ENCODE measurements around the gene STAT5B. TPM values are rescaled to one million over a fixed set of nuclear protein-coding genes. Genes with fewer than 3 reads are reported as not detected.

The STAT5B gene
- total and polyA plus RNA-seq, 9 of the 15 experiments (the other 6 are each of a cell fraction or from before 2014, with no cell fraction given), result 20.8 to 176 (median 92.4) TPM

DNA sequence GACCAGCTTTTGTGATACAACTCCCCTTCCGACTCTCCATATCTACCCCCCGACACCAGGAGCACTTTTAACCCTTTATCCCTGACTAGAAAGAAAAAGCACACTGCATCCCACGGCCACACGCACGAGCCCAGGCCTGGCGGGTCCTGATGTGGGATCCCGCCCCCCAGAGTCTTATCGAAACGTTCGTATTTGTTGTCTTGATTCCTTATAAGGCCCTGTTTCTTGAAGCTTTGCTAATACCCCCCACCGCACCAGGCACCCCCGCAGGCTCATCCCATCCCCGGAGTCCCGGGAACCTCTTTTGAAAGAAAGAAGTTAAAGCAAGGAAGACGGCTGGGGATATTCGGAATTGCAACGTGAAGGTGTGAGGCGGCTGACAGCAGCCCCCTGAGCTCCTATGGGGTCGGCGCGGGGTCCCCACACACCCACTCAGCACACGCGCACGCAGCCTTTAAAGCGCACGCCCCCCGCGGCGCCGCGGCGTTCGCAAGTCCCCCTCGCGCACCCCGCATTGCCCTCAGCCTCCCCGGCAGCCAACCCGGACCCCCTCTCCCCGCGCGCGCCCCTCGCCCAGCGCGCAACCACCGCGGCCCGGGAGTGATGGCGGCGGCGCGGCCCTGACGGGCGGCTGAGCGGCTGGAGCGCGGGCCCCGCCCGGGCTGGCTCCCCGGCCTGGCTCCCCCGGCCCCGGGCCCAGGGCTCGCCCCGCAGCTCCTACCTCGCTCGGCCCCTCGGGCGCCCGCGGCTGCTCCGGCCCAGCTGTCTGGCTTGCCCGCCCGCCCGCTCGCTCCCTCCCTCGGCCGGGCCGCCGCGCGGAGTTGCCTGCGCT, 448 bp downstream of the STAT5B start (continued):
- TF ChIP-seq, protein P1, sequence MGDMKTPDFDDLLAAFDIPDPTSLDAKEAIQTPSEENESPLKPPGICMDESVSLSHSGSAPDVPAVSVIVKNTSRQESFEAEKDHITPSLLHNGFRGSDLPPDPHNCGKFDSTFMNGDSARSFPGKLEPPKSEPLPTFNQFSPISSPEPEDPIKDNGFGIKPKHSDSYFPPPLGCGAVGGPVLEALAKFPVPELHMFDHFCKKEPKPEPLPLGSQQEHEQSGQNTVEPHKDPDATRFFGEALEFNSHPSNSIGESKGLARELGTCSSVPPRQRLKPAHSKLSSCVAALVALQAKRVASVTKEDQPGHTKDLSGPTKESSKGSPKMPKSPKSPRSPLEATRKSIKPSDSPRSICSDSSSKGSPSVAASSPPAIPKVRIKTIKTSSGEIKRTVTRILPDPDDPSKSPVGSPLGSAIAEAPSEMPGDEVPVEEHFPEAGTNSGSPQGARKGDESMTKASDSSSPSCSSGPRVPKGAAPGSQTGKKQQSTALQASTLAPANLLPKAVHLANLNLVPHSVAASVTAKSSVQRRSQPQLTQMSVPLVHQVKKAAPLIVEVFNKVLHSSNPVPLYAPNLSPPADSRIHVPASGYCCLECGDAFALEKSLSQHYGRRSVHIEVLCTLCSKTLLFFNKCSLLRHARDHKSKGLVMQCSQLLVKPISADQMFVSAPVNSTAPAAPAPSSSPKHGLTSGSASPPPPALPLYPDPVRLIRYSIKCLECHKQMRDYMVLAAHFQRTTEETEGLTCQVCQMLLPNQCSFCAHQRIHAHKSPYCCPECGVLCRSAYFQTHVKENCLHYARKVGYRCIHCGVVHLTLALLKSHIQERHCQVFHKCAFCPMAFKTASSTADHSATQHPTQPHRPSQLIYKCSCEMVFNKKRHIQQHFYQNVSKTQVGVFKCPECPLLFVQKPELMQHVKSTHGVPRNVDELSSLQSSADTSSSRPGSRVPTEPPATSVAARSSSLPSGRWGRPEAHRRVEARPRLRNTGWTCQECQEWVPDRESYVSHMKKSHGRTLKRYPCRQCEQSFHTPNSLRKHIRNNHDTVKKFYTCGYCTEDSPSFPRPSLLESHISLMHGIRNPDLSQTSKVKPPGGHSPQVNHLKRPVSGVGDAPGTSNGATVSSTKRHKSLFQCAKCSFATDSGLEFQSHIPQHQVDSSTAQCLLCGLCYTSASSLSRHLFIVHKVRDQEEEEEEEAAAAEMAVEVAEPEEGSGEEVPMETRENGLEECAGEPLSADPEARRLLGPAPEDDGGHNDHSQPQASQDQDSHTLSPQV (IDR thresholded peaks at IDR 0.05), result 0 out of 2 replicates have a peak, but pooled peaks have one; percentile 6
- no peak for TF ChIP-seq ILK (tag; IDR thresholded peaks at IDR 0.05; ENCODE audit: borderline replicate concordance, low read depth)
- TF ChIP-seq SRSF3 (IDR thresholded peaks at IDR 0.05; ENCODE audit: insufficient read depth, low read length), result no peak
- TF ChIP-seq, protein P2, sequence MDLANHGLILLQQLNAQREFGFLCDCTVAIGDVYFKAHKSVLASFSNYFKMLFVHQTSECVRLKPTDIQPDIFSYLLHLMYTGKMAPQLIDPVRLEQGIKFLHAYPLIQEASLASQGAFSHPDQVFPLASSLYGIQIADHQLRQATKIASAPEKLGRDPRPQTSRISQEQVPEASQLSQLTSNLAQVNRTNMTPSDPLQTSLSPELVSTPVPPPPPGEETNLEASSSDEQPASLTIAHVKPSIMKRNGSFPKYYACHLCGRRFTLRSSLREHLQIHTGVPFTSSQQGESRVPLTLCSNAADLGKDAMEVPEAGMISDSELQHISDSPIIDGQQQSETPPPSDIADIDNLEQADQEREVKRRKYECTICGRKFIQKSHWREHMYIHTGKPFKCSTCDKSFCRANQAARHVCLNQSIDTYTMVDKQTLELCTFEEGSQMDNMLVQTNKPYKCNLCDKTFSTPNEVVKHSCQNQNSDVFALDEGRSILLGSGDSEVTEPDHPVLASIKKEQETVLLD (IDR thresholded peaks at IDR 0.05), result peak; percentile 68; the same call in 1 of the 2 replicates
- peak; percentile 61 for TF ChIP-seq EP400 (IDR thresholded peaks at IDR 0.05)
- no peak for TF ChIP-seq ATF1 (CRISPR knock-in tag; IDR thresholded peaks at IDR 0.05)
- 0 out of 2 replicates have a peak, but pooled peaks have one; percentile 13 for TF ChIP-seq ATF1 (tag; IDR thresholded peaks at IDR 0.05)
- TF ChIP-seq CBFA2T3 (IDR thresholded peaks at IDR 0.05), result peak; percentile 77
- peak; percentile 34; the same call in 1 of the 2 replicates for TF ChIP-seq SMARCA4 (IDR thresholded peaks at IDR 0.05)
- TF ChIP-seq, protein P3, sequence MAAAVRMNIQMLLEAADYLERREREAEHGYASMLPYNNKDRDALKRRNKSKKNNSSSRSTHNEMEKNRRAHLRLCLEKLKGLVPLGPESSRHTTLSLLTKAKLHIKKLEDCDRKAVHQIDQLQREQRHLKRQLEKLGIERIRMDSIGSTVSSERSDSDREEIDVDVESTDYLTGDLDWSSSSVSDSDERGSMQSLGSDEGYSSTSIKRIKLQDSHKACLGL (CRISPR knock-in tag; IDR thresholded peaks at IDR 0.05; ENCODE audit: borderline replicate concordance, poor library complexity, severe bottlenecking), result no peak
- peak; percentile 33; the same call in 1 of the 2 replicates for TF ChIP-seq NFIC (IDR thresholded peaks at IDR 0.05)
- no peak for TF ChIP-seq FOS (IDR thresholded peaks at IDR 0.05; ENCODE audit: extremely low read depth, insufficient read length)
- no peak for TF ChIP-seq ZFP36 (IDR thresholded peaks at IDR 0.05; ENCODE audit: low read depth, low read length, partially characterized antibody)
- peak; percentile 2 for TF ChIP-seq HMGN3 (IDR thresholded peaks at IDR 0.05; ENCODE audit: borderline replicate concordance, extremely low read depth, insufficient read length, low read depth, low read length)
- TF ChIP-seq, protein P4, sequence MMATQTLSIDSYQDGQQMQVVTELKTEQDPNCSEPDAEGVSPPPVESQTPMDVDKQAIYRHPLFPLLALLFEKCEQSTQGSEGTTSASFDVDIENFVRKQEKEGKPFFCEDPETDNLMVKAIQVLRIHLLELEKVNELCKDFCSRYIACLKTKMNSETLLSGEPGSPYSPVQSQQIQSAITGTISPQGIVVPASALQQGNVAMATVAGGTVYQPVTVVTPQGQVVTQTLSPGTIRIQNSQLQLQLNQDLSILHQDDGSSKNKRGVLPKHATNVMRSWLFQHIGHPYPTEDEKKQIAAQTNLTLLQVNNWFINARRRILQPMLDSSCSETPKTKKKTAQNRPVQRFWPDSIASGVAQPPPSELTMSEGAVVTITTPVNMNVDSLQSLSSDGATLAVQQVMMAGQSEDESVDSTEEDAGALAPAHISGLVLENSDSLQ (IDR thresholded peaks at IDR 0.05), result no peak
- peak; percentile 58; the same call in 1 of the 2 replicates for TF ChIP-seq TOE1 (IDR thresholded peaks at IDR 0.05; ENCODE audit: borderline replicate concordance)
- TF ChIP-seq TOE1 (CRISPR knock-in tag; IDR thresholded peaks at IDR 0.05; ENCODE audit: borderline replicate concordance, low read depth), result no peak
- peak; percentile 25; the same call in 1 of the 2 replicates for TF ChIP-seq JUND (IDR thresholded peaks at IDR 0.05; ENCODE audit: borderline replicate concordance, low read depth, low read length)
- TF ChIP-seq JUND (tag; IDR thresholded peaks at IDR 0.05; ENCODE audit: borderline replicate concordance, low read depth, low read length), result no peak

Measured in K562 (cell line).